ENCODE data around the gene MKLN1.

Gene MKLN1

DNA sequence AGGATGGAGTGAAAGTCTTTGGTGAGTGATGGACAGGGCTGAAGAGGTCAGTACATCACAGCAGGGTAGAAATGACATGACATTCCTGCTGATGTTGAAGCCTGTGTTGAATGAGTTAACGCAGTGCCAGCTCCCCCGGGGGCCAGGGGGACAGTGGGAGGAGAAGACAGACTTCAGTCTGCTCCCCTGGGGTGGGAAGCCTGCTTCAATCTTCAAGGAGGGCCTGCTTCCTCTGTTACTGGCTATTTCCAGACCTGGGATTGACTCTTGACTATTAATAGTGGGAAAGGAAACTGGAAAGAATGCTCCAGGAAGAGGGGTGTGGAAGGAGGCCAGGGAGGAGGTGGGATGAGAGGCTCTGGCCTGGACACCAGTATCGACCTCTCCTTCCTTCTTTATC, 201.5 kb downstream of the MKLN1 start:
- DNase-seq (ENCODE audit: extremely low spot score), result no peak
- TF ChIP-seq, protein P1, sequence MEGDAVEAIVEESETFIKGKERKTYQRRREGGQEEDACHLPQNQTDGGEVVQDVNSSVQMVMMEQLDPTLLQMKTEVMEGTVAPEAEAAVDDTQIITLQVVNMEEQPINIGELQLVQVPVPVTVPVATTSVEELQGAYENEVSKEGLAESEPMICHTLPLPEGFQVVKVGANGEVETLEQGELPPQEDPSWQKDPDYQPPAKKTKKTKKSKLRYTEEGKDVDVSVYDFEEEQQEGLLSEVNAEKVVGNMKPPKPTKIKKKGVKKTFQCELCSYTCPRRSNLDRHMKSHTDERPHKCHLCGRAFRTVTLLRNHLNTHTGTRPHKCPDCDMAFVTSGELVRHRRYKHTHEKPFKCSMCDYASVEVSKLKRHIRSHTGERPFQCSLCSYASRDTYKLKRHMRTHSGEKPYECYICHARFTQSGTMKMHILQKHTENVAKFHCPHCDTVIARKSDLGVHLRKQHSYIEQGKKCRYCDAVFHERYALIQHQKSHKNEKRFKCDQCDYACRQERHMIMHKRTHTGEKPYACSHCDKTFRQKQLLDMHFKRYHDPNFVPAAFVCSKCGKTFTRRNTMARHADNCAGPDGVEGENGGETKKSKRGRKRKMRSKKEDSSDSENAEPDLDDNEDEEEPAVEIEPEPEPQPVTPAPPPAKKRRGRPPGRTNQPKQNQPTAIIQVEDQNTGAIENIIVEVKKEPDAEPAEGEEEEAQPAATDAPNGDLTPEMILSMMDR (IDR thresholded peaks at IDR 0.05; ENCODE audit: control extremely low read depth, extremely low read depth, low read depth, missing control alignments), result no peak
- ChIA-PET POLR2A (no interaction called here), CTCF (interaction anchor here (2.7 kb wide), 1 partner anchor 16 kb away, joined by 8 read pairs; no protein-coding TSS in a partner anchor)

DNA sequence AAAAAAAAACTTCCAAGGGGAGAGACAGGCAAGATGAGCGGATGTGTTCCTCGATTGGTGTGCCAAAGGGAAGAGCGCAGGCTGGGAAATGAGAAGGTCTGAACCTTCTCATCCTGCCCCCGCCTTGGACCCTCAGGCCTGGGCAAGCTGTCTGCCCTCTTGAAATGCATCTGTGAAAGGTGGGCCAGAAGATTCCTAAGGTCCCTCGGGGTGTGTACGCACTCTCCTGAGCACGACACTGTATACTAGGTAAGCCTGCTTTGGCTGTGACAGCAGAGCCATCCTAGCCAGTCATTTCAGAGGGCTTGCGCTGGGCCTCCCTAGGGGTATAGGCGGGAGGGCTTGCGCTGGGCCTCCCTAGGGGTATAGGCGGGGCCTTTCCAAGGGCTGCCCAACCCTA, 201.9 kb downstream of the MKLN1 start:
- CTCF ChIA-PET, result interaction anchor here (2.7 kb wide), 1 partner anchor 16 kb away, joined by 8 read pairs; no protein-coding TSS in a partner anchor
- TF ChIP-seq, protein P1 (IDR thresholded peaks at IDR 0.05; ENCODE audit: control extremely low read depth, extremely low read depth, low read depth, missing control alignments), result no peak
- POLR2A ChIA-PET, result no interaction called here
- DNase-seq (ENCODE audit: extremely low spot score), result no peak

DNA sequence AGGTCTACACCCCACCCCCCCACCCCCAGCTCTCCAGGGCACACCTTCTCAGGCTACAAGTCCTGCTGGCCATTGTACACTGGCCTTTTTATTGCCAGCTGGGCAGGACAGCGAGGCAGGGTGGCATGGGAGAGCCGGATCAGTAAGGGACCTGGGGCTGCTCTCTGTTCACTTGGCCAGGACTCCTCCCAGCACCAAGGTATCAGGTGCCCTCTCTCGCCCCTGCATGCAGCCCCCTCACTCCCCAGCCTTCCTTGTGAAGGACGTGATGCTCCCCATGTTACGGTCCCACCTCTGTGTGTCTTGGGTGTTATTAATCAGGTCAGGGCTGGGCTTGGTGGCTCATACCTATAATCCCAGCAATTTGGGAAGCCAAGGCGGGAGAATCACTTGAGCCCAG, 202.5 kb downstream of the MKLN1 start:
- ChIA-PET POLR2A (interaction anchor here (0.6 kb wide), 1 partner anchor 33 kb away, joined by 5 read pairs; no protein-coding TSS in a partner anchor), CTCF (interaction anchor here (2.7 kb wide), 1 partner anchor 17 kb away, joined by 8 read pairs; no protein-coding TSS in a partner anchor)
- DNase-seq (ENCODE audit: extremely low spot score), result no peak
- TF ChIP-seq, protein P1 (IDR thresholded peaks at IDR 0.05; ENCODE audit: control extremely low read depth, extremely low read depth, low read depth, missing control alignments), result no peak

- ChIA-PET CTCF (interaction anchor here (1.4 kb wide), 1 partner anchor 14 kb away, joined by 5 read pairs; no protein-coding TSS in a partner anchor), POLR2A (no interaction called here)
- no peak for DNase-seq (ENCODE audit: extremely low spot score)
- TF ChIP-seq, protein P1 (IDR thresholded peaks at IDR 0.05; ENCODE audit: control extremely low read depth, extremely low read depth, low read depth, missing control alignments), result no peak
Measured at GRCh38 chr7:131532570-131533091, 205.0 kb downstream of the MKLN1 start.

DNA sequence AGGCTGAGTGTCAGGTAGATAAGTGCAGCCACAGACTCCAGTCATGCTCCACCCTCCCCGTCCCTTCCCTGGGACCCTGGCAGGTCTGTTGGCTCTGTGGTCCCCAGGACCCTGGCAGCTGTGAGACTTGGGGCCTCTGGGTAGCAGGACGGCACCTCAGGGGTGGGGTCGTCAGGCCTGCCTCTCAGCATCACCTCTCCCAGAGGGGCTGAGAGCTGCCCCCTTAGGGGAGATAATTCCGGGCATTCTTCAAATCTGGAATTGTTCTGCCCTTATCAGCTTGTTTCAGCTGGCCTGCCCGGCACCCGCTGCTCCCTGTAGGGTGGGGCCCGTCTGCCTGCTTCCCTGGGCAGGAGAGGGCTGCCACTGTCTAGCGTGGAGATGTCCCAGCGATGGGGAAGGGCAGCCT, 205.5 kb downstream of the MKLN1 start:
- DNase-seq (ENCODE audit: extremely low spot score), result no peak
- ChIA-PET CTCF (interaction anchor here (1.4 kb wide), 1 partner anchor 13 kb away, joined by 5 read pairs; no protein-coding TSS in a partner anchor), POLR2A (no interaction called here)
- TF ChIP-seq, protein P1 (IDR thresholded peaks at IDR 0.05; ENCODE audit: control extremely low read depth, extremely low read depth, low read depth, missing control alignments), result no peak

- DNase-seq (ENCODE audit: extremely low spot score), result no peak
- POLR2A ChIA-PET, result no interaction called here
- TF ChIP-seq, protein P1 (IDR thresholded peaks at IDR 0.05; ENCODE audit: control extremely low read depth, extremely low read depth, low read depth, missing control alignments), result no peak
- CTCF ChIA-PET, result interaction anchor here (1.3 to 1.8 kb wide), 3 partner anchors 9 to 13 kb away, joined by 5 to 7 read pairs (median 5); no protein-coding TSS in a partner anchor
Measured at GRCh38 chr7:131533566-131534561, 206.2 kb downstream of the MKLN1 start.

Measured in GM10248 (cell line).